ENCODE data around the gene CCDC106.
A peak's percentile ranks its signal among the peaks of the same experiment; 100 is the strongest.

The CCDC106 gene

DNA sequence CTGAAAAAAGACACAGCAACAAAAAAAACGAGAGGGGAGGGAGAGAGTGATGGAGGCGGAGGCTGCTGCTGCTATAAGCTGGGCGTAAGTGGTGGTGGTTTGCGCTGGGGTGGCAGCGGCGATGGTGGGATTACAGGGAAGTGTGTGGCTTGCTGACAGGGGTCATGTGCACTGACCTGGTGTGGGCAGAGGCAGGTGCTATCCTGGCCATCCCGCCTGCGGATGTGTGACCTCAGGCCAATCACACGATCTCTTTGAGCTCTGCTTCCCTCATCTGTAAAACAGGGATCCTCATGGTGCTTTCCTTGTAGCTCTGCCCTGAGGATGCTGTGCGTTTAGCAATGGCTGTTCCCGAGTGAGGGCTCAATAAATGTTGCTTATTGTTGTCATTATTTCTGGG, 10.5 kb upstream of the CCDC106 start:
- no peak for DNase-seq (ENCODE audit: low spot score)

DNA sequence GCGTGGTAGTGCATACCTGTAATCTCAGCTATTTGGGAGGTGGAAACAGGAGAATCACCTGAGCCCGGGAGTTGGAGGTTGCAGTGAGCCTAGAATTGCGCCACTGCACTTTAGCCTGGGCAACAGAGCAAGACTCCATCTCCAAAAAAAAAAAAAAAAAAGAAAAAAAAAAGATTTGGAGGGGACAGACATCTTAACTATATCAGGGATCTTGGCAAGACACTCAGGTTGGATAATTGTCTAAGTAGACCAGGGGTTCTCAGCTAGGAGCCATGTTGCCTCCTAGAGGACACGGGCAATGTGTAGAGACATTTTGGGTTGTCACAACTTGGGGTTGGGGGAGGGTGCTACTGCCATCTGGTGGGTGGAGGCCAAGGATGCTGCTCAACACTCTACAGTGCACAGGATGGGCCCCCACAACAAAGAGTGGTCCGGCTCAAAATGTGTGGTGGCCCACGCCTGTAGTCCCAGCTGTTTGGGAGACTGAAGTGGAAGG, 9.1 kb upstream of the CCDC106 start:
- DNase-seq (ENCODE audit: low spot score) = no peak

DNA sequence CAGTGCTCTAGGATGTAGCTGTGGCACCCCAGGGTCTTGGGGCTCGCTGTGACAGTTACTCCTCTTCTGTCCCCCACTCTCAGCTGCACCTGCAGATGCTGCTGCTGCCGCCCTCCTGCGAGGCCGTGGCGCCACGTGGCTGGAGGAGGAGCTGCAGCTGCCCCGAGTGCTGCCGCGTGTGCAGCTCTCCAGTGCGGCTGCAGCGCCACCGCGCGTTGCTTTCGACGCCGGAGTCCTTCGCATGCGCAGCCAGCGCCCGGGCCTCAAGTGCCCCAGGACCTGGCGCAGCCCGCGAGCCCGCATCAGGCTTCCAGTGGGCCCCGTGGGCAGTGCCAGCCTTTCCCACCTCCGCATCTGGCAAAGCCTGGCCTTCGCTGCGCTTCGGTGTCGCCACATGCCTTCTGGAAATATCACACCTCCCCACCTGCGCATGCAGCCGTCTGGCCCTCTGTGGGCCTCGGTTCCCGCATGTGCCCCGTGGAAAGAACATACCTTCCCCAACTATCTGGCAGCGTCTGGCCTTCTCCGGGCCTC, 7.9 kb upstream of the CCDC106 start:
- no peak for DNase-seq (ENCODE audit: low spot score)

DNA sequence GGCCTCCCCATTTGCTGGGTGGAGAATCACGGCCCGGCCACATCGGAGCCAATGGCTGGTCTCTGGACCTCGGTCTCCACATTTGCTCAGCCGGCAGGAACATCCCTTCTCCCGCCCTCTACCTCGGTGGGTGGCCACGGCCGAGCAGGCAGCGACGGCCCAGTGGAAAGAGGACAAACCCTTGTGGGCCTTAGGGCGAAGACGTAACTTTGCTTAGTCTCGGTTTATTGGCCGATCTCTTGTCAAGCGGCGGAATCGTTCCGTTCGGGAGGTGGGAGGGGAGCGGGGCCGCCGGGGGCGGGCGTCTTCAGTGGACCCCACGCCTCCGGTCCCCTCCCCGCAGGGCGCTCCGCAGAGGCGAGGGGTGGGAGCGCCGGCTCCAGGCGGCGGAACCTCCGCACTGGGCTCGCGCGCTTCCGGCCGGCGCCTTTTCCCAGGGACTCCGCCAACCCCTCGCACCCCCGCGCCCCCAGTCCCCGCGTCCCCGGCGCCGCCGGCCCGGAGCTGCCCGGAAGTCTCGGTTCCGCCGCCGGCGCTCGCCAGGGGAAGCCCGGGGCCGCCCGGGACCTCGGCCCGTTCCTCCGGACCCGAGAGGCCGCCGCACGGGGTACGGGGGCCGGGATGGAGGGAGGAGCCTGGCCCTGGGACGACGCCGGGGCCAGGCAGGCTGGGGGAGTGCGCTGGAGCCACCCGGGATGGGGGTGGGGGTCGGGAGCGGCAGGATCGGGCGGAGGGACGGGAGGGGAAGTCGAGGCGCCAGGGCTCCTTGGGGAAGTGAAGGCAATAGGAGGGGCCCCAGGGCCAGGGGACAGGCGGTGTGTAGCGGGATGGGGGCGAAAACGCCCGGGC, 7.2 kb upstream of the CCDC106 start, which contains the start of gene ZNF580:
Gene ZNF580, plus strand, starts transcription at position 426 of the 849 bp plus-strand sequence. CDS start 1,507 bp downstream, outside the sequence.
- DNase-seq (ENCODE audit: low spot score) = peak; percentile 85

DNA sequence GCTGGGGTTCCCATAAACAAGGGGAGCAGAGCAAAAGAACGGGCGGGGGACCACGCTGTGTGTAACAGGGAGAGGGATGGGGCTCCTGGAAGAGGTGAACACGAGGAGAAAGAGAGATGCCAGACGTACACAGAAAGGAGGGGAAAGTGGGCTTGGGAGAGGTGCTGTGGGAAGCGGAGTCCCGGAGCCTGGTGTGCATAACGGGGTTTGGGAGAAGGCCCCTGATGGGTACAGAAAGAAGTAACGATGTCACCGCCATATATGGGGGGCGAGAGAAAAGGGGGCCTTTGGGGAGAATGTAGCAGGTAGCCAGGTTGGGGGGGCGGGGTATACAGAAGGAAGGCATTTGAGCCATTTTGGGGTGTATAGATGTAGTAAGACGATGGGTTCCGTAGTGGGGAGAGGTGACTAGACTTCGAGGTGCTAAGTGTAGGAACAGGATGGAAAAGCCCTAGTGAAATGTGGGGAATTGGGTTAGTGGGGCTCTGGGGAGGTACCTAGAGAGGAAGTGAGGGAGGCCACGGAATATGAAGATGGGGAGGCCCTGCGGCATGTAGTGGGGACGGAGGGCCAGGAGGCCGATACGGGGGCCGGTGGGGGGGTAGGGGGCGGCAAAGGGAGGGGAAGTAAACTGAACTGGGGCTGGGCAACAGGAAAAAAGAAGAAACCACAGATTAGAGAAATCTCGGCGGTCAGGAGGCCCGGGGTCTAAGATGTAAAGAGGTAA, 6.4 kb upstream of the CCDC106 start:
- DNase-seq (ENCODE audit: low spot score) = no peak

DNA sequence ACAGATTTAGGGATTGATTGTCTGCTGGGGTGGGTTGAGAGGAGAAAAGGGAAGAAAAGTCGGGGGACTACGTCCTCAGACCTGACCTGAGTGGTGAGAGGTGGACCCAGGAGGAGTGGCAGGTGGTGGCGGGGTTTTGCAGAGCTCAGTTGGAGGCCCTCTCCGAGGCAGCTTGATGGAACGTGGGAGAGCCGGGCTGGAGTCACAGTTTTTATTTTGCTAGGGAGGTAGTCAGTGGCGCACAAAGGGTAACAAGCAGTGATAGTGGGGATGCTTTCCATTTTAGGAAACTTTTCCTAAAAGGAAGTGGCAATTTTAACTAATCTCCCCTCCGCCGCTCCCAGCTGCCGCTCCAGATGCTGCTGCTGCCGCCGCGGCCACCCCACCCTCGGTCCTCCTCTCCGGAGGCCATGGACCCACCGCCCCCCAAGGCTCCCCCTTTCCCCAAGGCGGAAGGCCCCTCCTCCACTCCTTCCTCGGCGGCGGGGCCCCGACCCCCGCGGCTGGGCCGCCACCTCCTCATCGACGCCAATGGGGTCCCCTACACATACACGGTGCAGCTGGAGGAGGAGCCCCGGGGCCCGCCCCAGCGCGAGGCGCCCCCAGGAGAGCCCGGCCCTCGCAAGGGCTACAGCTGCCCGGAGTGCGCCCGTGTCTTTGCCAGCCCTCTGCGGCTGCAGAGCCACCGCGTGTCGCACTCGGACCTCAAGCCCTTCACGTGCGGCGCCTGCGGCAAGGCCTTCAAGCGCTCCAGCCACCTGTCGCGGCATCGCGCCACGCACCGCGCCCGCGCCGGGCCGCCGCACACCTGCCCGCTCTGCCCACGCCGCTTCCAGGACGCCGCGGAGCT, 5.6 kb upstream of the CCDC106 start:
- DNase-seq (ENCODE audit: low spot score) = peak; percentile 53

DNA sequence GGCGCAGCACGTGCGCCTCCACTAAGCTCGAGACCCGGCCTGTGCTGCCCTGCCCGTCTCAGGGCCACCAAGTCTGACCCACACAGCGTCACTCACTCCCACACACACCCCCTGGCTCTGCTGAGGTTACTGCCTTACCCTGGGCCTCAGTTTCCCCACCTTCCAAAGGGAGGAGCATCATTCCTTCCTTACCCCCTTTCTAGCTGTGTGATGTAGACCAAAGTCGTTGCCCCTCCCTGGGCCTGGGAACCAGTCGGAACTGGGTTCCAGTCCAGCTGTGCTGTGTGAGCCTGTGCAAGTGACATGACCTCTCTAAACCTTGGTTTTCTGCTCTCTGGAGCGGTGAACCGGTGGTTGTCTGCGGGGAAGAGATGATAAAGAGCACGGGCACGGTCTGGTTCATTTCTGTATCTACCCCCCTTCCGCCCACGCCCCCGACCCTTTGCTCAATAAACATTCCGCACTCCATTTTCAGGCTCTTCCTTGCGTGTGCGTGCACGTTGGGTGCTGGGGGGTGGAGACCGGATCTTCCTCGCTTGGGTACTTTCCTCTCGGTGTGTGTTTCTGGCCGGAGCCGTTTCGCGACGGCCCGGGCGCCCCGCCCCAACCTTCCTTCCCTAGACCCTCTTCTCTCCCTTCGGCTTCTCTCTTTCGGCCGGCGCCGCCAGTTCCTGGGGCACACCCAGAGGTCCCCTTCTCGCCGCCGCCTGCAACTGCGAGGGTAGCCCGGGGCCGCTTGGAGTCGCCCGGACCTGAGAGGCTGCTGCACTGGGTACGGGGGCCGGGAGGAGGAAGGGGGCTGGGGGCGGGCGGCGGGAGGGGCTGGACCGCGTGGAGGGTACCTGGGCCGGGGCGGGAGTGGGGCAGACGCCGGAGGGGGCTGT, 4.8 kb upstream of the CCDC106 start, which contains the start of gene ZNF581:
Gene ZNF581, plus strand, starts transcription at position 647 of the 884 bp plus-strand sequence. CDS start 923 bp downstream, outside the sequence.
- DNase-seq (ENCODE audit: low spot score) = peak; percentile 77

DNA sequence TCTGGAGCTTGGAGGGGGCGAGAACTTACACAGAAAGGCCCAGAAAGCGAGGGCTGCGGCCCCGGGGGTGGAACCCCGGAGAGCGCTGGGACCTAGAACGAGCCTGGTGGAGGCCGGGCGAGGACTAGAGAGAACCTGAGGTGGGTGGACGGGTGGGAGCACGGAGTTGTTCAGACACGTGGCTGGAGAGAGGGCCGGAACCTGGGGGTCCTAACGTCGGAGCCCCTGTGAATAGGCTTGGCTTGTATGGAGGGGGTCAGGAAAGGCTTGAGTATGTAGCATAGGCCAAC, 4.2 kb upstream of the CCDC106 start:
- no peak for DNase-seq (ENCODE audit: low spot score)

DNA sequence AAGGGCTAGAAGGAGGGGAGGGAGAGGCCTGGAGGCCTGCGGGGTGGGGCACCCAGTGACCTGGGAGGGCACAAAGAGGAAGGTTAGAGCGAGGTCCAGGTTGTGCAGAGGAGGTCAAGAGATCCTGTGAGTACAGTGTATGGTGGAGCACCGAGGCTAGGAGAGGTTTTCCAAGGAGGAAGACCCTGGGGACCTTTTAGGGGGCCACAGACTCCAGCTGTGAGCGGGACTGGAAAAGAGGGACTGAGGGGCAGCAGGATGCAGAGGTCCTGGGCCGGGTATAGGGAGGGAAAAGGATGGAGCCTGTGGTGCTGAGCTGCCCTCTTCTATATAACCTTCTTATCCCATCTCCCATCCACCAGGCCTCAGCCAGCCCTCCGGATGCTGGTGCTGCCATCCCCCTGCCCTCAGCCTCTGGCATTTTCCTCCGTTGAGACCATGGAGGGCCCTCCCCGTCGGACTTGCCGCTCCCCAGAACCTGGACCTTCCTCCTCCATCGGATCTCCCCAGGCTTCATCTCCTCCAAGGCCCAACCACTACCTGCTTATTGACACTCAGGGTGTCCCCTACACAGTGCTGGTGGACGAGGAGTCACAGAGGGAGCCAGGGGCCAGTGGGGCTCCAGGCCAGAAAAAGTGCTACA, 3.7 kb upstream of the CCDC106 start:
- DNase-seq (ENCODE audit: low spot score) = no peak

DNA sequence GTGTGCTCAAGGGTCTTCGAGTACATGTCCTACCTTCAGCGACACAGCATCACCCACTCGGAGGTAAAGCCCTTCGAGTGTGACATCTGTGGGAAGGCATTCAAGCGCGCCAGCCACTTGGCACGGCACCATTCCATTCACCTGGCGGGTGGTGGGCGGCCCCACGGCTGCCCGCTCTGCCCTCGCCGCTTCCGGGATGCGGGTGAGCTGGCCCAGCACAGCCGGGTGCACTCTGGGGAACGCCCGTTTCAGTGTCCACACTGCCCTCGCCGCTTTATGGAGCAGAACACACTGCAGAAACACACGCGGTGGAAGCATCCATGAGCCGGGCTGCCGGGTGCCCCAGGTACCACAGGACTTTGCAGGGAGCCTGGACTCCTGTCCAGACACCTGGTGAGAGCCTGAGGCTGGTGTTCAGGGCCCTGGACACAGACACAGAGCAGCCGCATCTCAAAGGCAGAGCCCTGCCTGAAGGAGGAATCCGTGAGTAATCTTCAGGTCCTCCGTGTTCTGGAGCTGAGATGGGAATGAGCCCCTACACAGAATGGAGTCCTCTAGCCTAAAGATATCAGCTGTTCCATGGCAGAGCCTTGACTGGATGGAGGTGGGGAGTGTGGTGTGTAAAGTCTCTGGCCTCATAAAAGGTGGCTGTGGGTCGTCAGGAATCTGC, 3.0 kb upstream of the CCDC106 start:
- no peak for DNase-seq (ENCODE audit: low spot score)

DNA sequence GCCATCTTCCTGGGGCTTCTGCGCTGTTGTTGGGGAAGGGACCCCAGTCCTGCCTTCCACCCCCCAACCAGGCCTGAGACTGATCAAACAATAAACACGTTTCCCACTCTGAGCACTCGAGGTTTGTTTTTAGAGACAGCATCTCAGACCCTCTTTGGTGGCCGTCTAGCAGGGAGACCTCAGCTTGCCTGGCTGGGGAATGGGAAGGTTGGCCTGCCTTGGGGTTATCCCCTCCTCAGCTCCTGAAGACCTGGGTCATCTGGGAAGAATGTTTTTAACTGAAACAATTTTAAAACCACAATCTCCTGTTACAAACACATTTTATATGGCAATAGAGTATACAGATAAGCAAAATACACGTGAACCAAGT, 2.5 kb upstream of the CCDC106 start:
- no peak for DNase-seq (ENCODE audit: low spot score)

DNA sequence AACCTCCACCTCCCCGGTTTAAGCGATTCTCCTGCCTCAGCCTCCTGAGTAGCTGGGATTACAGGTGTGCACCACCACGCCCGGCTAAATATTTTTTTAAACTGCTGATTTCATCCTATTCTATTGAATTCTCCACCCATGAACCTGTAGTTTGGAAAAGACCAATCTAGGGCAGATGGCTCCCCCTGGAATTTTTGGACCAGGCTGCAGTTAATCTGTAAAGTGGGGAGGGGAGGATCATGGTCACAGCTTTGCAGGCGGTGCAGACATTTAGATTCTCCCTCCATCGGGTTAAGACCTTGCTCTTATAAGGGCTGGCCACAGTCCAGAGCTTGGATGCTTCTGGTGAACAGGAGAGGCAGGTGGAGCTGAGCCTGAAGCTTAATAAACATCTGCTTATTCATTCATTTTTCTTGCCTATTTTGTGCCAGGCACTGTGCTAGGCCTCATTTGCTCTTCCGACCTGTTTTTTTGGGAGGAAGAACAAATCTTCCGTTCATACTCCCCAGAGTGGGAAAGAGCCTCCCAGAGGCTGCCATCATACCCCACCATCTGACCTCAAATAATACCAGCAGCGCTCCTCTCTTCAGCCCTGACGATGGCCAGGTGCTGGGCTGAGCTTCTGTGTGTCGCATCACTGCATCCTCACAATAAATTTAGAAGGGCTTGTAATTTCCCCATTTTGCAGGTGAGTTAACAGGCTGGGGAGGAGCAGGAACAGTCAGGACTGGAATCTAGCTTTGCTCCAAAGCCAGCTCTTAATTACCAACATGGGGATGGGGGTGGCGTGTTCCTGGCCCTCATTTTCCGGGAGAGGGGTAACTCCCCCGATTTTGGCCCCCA, 902 bp upstream of the CCDC106 start:
- no peak for DNase-seq (ENCODE audit: low spot score)

DNA sequence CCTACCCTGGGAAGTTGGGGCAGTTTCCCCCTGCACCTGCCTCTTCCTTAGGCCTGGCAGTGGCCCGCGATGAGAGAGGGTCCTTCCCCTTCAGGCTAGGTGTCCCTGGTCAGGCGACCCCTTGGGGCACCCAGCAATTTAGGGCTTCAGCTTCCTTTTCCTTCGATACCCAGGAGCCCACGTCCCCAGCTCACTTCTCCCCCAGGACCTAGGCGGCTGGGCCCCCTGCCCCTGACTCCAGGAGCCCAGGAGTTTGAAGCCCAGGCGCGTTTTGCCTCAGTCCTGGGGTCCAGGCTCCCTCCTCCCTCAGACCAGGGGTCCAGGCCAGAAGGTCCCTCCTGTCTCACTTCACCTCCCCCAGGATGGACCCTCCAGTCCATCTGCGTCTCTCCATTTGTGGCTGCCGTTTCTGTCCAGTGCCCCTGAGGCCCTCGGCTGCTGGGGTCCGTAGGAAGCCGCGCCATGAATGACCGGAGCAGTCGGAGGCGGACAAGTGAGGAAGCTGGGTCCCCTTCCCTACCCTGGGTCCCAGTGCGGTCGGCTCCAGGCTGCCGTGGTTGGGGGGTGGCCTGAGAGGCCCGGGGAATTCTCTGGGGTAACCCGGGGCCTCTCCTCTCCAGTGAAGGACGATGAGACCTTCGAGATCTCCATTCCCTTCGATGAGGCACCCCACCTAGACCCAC, 714 bp downstream of the CCDC106 start:
- DNase-seq (ENCODE audit: low spot score) = no peak

DNA sequence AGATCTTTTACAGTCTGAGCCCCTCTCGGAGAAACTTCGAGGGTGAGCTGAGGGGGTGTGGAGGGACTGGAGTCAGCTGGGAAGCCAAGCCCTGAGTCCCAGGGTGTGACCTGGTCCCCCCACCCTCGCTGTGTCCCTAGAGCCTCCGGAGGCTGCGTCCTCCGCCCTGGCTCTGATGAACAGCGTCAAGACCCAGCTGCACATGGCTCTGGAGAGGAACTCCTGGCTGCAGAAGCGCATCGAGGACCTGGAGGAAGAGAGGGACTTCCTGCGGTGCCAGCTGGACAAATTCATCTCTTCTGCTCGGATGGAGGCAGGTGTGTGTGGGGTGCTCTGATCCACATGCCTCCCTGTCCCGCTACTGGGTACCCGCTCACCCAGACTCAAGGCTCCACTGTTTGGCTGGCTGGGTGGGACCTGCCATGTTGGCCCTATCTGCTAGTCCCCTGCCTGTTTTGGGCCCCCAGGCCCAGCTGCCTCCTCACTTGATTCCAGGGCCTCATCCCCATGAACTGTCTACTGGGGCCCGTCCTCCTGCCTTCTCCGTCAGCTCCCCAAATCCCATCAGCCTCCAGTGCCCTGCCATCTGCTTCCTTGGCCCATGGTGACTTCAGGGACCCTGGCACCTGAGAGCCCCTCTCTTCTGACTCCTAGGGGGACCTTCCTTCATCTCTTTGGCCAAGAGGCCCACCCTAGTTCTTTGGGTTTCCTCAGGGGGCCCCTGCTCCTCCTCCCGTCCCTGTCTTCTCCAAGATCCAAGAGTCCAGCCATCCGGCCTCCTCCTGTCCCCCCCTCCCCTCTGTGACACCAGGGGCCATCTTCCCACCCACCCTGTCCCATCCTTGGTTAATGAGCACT, 1.5 kb downstream of the CCDC106 start:
- DNase-seq (ENCODE audit: low spot score) = no peak

DNA sequence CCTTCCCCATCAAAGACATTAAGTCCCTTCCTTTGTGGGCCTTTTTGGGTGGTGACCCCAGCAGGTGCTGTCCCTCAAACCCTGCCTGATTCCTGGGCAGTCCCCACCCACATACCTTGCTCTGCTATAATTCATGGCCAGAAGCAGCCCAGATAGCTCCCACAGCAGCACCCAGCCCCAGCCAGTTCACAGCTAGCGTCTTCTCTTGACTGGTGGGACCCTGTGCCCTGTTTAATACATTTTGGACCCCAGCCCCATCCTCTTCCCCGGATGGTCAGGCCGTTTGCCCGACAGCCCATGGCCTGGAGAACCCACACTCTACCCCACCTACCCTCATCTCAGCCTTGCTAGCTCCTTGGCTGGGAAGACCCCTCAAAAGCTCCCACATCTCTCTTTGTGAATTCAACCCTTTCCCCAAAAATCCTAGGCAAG, 2.1 kb downstream of the CCDC106 start:
- no peak for DNase-seq (ENCODE audit: low spot score)

DNA sequence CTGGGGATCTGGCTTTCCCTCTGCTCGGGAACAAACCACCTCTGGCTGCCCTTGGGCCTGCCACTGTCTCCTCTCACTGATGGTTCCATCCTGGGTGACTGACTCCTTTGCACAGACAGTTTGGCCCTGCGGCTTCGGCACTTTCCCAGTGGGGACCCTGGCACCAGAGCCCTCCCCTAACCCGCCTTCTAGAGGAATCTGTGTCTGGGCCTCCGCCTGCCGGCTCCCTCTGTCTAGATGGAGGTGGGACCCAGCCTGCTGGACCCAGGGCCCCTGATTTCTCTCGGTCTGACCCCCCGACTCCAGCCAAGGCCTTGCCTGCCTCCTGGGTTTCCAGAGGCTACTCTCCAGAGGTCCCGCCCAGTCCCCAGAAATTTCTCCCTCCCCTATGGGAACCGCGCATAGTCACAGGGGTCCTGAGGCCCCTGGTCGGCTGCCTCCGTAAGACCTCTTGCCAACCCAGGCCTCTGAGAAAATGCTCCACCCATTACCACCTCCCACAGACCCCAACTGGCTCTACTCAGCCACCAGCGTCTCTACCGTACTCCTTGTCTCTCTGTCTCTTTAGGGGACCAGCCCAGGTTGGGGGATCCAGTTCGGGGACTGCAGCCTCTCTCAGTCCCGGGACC, 2.7 kb downstream of the CCDC106 start:
- no peak for DNase-seq (ENCODE audit: low spot score)

DNA sequence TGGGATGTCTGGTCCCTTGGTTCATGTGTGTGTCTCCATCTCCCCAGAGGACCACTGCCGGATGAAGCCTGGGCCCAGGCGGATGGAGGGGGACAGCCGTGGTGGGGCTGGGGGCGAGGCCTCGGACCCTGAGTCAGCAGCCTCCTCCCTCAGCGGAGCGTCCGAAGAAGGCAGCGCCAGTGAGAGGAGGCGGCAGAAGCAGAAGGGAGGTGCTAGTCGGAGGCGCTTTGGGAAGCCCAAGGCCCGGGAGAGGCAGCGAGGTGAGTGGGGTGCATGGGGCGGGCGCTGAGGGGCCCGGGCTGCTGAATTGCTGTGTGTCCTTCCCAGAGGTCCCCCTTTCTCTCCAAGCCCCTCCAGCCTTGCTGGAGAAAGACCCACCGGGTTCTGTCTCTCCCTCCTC, 3.2 kb downstream of the CCDC106 start:
- DNase-seq (ENCODE audit: low spot score) = no peak

All from D341Med (cell line).